ENCODE data around the gene PDE4D. TPM values are rescaled to one million over a fixed set of nuclear protein-coding genes. Genes with fewer than 3 reads are reported as not detected.

The PDE4D gene
- total and polyA plus RNA-seq, 2 of the 4 experiments (the other 2 are of a cell fraction), result 1.4 to 7.9 TPM

GRCh38 chr5:59829922-59830321, 63.6 kb downstream of the PDE4D start:
- Histone ChIP-seq H3K4me1 (ENCODE audit: control insufficient read depth, insufficient read depth, low read length) (peaks cover 12% of the 10 kb centered on the region), H2BK120ac (ENCODE audit: low read depth, low read length) (peak overlapping the region; percentile 47; the same call in 1 of the 2 replicates), H2BK5ac (ENCODE audit: low read depth, low read length, poor library complexity, severe bottlenecking) (peak overlapping the region; percentile 28), H4K20me1 (ENCODE audit: insufficient read depth, low read length) (no peaks in the 10 kb centered on the region), H3K56ac (ENCODE audit: extremely low read depth, insufficient read depth, low read length) (no peak overlapping the region), H4K5ac (ENCODE audit: low read depth, low read length) (0 out of 2 replicates have a peak overlapping the region, but pooled peaks have one; percentile 73), H3K9me3 (ENCODE audit: control insufficient read depth, insufficient read depth, low read length) (no peaks in the 10 kb centered on the region), H2BK20ac (ENCODE audit: low read depth, low read length) (peak overlapping the region; percentile 77; the same call in 1 of the 2 replicates), H3K14ac (replicated peaks; ENCODE audit: low read depth, low read length) (0 out of 2 replicates have a peak overlapping the region, but pooled peaks have one; percentile 1), H3K27me3 (ENCODE audit: control insufficient read depth, insufficient read depth, low read length) (no peaks in the 10 kb centered on the region), H3K9me1 (ENCODE audit: insufficient read depth, low read length) (0 out of 2 replicates have a peak, but pooled peaks cover 3% of the 10 kb centered on the region), H3K18ac (ENCODE audit: low read depth, low read length) (peak overlapping the region; percentile 93; the same call in 1 of the 2 replicates), H3K36me3 (ENCODE audit: control insufficient read depth, insufficient read depth, low read length) (no peaks in the 10 kb centered on the region), H4K91ac (ENCODE audit: insufficient read depth, low read depth, low read length) (no peak overlapping the region), H3K23ac (ENCODE audit: low read depth, low read length) (no peak overlapping the region), H2AK9ac (replicated peaks; ENCODE audit: low read depth, low read length, poor library complexity) (no peak overlapping the region), H3K9ac (ENCODE audit: low read depth, low read length) (no peak overlapping the region), H2AK5ac (ENCODE audit: low read depth, low read length) (no peak overlapping the region), H2BK15ac (ENCODE audit: low read depth, low read length) (0 out of 3 replicates have a peak overlapping the region, but pooled peaks have one; percentile 12), H3K79me1 (ENCODE audit: low read depth in 1 of 2, low read length in 2 of 2) (no peaks in the 10 kb centered on the region), H3K4ac (ENCODE audit: low read depth, low read length) (no peak overlapping the region; the same call in 1 of the 2 replicates), H3K4me3 (ENCODE audit: insufficient read depth, low read depth, low read length) (no peak overlapping the region), H4K8ac (ENCODE audit: low read depth in 2 of 2, low read length in 2 of 2) (peak overlapping the region in 1 of 2 experiments; percentile 7; a peak in 2 of 4 replicates), H2AFZ (replicated peaks; ENCODE audit: low read length, poor library complexity) (no peak overlapping the region), H3K4me2 (ENCODE audit: low read depth, low read length) (0 out of 2 replicates have a peak overlapping the region, but pooled peaks have one; percentile 6), H3K27ac (ENCODE audit: insufficient read depth, low read length) (no peak overlapping the region)
- ChIA-PET CTCF (no interaction called here), POLR2A (ENCODE audit: unreplicated experiment) (no interaction called here)
- no CpG with 5 or more reads among the region's 2 CpGs for WGBS, 2 experiments (ENCODE audit: extremely low coverage in 2 of 2, insufficient read length in 1 of 2)
- intact Hi-C loops (cut with micrococcal nuclease) (no loop called here), in situ Hi-C loops (cut with MboI; ENCODE audit: low sequenced_read_pairs) (no loop called here), dilution Hi-C loops (cut with HindIII; ENCODE audit: low sequenced_read_pairs, unreplicated experiment) (no loop called here)
- ATAC-seq (ENCODE audit: low read depth), result peak; percentile 9; the same call in 1 of the 2 replicates
- BruUV-seq (replicated peaks), result no TSS peak
- no peak for DNase-seq
- TF ChIP-seq NFE2L2 (IDR thresholded peaks at IDR 0.05; ENCODE audit: low read depth, low read length) (no peak), MAZ (IDR thresholded peaks at IDR 0.05; ENCODE audit: borderline replicate concordance, low read depth, low read length) (no peak), FOS (IDR thresholded peaks at IDR 0.05; ENCODE audit: low read depth, low read length) (no peak), USF2 (IDR thresholded peaks at IDR 0.05; ENCODE audit: low read depth, low read length) (no peak), BHLHE40 (IDR thresholded peaks at IDR 0.05; ENCODE audit: low read depth, low read length) (no peak), MXI1 (IDR thresholded peaks at IDR 0.05; ENCODE audit: borderline replicate concordance, low read depth, low read length) (no peak), CEBPB (IDR thresholded peaks at IDR 0.05; ENCODE audit: low read depth, low read length) (no peak), SMC3 (IDR thresholded peaks at IDR 0.05; ENCODE audit: low read depth, low read length) (no peak), POLR2A (IDR thresholded peaks at IDR 0.05; ENCODE audit: low read depth, low read length) (no peak)

Data from IMR-90 (cell line).